CD4-positive, alpha-beta T cell treated with Interleukin-2 at 100 ng/mL for 4 hours (primary cell): Measurements from ENCODE around the gene YBX3.
"Not testable (repeated sequence)": the region's sequence is repeated elsewhere in the genome, so short reads cannot be mapped to it uniquely, and the experiment has no call there.

Experiments used
- DNase-seq: peaks from one replicate; pipeline ENCODE4 v3.0.0-alpha.2; 2020; ENCODE audit warnings: low spot score

YBX3 gene

DNA sequence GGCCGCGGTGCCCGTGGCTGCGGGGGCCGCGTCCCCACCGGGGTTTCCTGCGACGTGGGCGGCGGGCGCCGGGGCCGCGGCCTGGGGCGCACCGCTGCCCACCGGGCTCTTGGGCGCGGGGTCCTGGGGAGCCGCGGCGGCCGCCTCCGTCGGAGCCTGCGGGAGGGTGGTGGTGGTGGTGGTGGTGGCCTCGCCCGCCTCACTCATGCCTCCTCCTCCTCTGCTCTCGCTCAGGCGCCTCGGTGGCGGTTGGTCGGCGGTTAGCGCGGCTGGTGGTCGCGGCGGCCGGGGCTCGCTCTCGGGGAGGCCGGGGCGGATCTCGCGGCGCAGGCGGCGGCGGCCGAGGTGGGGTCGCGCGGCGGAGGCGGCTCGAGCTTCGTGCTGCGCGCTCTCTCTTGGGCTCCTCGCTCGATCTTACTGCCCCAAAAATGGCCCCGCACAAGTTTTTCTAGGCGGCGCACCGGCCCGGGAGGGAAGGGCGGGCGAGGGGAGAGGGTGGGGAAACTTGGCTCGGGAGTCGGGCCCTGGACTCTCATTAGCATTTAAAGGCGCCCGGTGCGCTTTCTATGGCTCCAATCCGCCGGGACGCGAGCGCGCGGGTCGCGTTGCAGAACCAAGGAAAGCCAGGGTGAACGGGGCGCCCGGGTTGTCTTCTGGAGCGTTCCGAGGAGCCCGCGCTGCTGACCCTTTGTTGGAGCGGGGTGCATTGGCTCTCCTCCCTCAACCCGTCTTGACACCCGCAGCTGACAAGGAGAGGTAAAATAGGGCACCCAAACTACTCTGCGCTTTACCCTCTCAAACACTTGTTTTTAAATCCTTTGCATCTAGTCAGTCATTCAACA is at the start of gene YBX3:
Gene YBX3 (minus strand): TSS at position 419 of the 842 bp plus-strand sequence. CDS start 212 bp downstream, at position 207.
- DNase-seq = peak; percentile 42

DNA sequence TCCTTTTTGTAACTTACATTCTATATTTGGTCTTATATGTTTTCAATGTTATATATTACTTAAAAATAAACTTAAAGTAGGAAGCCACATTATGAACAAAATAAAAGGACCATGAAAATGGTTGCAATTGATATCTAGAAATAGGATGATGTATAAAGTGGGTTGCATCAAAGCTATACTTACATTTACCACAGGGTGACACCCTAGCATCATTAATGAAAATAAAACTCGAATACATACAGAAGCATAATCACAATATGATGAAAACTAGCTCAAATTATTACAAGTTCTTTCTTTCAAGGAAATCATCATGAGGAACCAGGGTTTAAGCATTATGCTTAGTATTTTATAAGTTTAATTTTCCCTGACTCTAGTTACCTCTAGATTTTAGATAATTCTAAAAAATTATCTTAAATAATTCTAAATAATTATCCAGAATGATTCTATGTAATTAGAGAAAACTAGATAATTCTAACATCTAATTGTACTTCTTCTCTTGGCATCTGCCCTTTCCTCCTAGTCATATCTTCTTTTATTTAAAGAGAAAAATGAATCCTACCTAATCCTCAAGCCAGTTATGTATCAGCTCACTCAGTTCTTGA is 48.1 kb upstream of the YBX3 start:
- DNase-seq = peak; percentile 53

GRCh38 chr12:10759657-10760056 is 36.5 kb upstream of the YBX3 start:
- DNase-seq = no peak

DNA sequence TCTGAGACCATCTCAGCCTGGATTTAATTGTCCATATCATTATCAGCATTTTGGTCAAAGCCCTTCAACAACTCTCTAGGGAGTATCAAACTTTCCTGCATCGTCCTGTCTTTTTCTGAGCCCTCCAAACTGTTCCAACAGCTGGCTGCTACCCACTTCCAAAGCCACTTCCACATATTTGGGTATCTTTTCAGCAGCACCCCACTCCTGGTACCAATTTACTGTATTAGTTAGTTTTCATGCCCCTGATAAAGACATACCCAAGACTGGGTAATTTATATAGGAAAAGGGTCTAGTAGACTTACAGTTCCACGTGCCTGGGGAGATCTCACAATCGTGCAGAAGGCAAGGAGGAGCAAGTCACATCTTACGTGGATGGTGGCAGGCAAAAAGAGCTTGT is 33.1 kb upstream of the YBX3 start:
- DNase-seq = no peak

GRCh38 chr12:10753059-10753458 is 29.9 kb upstream of the YBX3 start:
- DNase-seq = no peak

- no peak for DNase-seq
Observed at GRCh38 chr12:10750385-10750727, 27.2 kb upstream of the YBX3 start.

DNA sequence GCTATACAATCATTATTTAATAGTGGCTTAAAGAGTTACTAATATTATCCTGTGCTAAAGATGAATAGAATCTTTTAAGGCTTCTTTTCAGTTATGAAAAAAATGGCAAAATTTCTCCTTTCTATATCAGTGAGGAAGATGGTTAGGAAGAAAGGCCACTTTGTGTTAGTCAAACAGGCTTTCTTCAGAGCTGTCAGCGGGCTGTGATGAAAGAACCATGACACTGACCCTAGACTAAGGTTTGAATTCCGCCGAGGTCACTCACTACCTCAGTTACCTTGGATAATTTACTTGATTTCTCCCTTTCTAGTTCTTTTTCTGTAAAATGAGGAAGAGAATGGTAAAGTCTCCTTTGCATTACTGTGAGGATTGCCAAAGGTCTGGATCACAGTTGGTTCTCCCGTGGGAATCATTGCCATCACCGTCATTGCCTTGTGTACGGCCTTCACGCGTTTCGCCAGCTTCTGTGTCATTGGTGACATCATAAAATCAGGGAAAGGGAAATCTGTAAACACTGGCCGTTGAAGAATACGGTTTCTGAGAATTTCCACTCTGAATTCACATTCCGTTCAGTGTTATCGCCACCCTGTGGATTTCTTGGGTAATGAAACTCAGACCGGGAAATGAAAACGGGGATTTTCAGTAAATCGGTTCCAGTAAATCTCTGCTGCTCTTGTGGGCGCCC is 26.7 kb upstream of the YBX3 start:
- DNase-seq = peak; percentile 83

DNA sequence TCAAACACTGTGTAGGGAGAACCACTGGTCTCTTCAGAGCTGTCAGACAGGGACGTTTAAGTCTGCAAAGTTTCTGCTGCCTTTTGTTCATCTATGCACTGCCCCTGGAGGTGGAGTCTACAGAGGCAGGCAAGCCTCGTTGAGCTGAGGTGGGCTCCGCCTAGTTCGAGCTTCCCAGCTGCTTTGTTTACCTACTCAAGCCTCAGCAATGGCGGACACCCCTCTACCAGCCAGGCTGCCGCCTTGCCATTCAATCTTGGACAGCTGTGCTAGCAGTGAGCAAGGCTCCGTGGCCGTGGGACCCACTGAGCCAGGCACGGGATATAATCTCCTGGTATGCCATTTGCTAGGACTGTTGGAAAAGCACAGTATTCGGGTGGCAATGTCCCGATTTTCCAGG is 24.6 kb upstream of the YBX3 start:
- no peak for DNase-seq

GRCh38 chr12:10743420-10743819 is 20.3 kb upstream of the YBX3 start:
- DNase-seq = not testable (repeated sequence)

DNA sequence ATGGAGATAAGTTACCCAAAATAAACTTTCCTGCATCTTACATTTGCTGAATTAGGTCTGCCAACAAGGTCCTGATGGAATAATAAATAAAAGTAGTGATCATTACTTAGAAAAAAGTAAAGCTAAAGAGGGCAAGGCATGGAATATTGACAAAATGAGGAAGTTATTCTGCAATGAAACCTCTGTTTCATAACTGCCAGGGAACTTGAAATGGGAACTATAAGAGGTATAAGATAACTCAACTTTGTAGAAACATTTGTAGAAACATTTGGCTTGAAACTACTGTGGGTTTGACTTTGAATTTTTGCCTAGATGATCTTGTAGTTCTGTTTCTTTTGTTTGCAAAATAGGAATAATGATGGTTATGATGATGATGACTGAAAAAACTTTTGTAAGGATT is 18.7 kb upstream of the YBX3 start:
- DNase-seq = no peak

- no peak for DNase-seq
Observed at GRCh38 chr12:10740182-10740581, 17.1 kb upstream of the YBX3 start.

DNA sequence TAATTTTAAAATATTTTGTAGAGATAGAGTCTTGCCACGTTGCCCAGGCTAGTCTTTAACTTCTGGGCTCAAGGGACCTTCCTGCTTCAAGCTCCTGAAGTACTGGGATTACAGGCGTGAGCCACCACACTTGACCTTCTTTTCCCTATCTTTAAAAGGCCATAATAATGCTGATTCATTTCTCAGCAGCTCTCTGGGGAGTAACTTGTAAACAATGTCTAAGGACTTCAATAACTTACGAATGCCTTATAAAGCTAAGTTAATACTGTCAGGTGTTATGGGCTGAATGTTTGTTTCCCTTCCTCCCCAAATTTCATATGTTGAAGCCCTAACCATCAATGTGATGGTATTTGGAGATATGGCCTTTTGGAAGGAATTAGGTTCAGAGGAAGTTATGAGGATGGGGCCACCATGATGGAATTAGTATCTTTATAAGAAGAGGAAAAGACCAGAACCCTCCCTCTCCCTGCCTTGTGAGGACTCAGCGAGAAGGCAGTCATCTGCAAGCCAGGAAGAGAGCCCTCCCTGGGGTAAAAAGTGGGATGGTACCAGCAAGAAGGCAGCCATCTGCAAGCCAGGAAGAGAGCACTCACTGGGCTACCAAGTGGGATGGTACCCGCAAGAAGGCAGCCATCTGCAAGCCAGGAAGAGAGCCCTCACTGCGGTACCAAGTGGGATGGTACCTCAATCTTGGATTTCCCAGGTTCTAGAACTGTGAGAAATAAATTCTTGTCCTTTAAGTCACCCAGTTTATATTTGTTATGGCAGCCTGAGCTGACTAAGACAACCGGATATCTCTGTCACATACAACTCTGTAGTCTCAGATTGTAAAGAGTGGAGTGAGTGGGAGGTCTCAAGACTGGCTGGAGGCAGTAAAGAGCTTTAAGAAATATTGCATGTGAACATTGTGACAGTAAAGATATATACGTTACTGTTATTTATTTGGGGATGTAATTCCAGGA is 16.3 kb upstream of the YBX3 start:
- no peak for DNase-seq

- no peak for DNase-seq
Observed at GRCh38 chr12:10737249-10737648, 14.1 kb upstream of the YBX3 start.

DNA sequence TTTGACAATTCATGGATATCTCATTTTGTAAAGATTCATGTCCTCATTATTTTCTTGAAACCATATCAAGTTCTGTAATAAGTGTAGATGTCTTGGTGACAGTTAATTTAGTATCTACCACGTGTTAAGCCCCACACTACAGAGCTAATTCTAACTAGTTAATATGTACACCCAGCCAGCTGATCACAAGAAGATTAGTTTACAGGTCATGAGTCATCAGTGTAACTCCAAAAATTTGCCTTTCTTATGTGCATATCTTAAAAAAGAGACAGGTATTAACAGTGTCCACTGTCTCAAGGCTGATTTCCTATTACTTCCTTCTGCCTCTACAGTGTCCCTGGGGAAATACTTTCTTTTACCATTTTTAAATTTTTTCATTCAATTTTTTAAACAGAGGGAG is 13.3 kb upstream of the YBX3 start:
- no peak for DNase-seq

- no peak for DNase-seq
Observed at GRCh38 chr12:10735428-10735827, 12.3 kb upstream of the YBX3 start.

GRCh38 chr12:10732549-10732948 is 9.4 kb upstream of the YBX3 start:
- DNase-seq = no peak

- no peak for DNase-seq
Observed at GRCh38 chr12:10732066-10732465, 8.9 kb upstream of the YBX3 start.

GRCh38 chr12:10730559-10730958 is 7.4 kb upstream of the YBX3 start:
- no peak for DNase-seq

GRCh38 chr12:10728091-10728490 is 5.0 kb upstream of the YBX3 start:
- no peak for DNase-seq

DNA sequence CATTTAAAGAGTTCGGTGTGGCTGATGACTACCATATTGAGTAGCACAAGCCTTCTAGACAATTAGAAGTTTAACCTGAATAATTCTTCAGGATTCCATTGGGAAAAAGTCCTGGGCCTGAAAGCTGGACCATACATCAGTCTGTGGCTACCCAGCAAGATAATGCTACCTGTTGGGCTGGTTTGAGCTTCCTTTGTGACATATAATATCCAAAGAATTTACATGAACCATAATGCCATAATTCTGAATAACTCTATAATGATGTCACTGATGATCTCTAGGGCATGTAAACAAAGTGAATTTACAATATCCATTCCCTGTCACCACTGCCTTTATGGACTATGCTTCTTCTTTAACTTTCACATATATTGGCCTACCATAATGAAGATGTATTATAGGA is 3.8 kb upstream of the YBX3 start:
- DNase-seq = no peak

- DNase-seq = no peak
Observed at GRCh38 chr12:10725003-10725402, 1.9 kb upstream of the YBX3 start.

- peak; percentile 44 for DNase-seq
Observed at GRCh38 chr12:10722502-10722904, 620 bp downstream of the YBX3 start.
